ENCODE measurements around the gene MCF2L2. TPM values are rescaled to one million over a fixed set of nuclear protein-coding genes. Genes with fewer than 3 reads are reported as not detected.

Gene MCF2L2
- total and polyA plus RNA-seq, 2 of the 13 experiments (the other 11 are each of a cell fraction or from before 2014, with no cell fraction given), result not detected

- no peak for TF ChIP-seq PAXIP1 (CRISPR knock-in tag; conservative IDR thresholded peaks at IDR 0.05)
Measured at GRCh38 chr3:183220828-183221227, 207.6 kb downstream of the MCF2L2 start (continued).

- intact Hi-C loops (cut with micrococcal nuclease; ENCODE audit: unreplicated experiment), result no loop called here
- Histone ChIP-seq H3K79me2 (ENCODE audit: insufficient read depth, low read length) (no peaks in the 10 kb centered on the region), H3K27ac (ENCODE audit: extremely low read length, insufficient read depth, low read length) (no peak overlapping the region), H4K20me1 (ENCODE audit: insufficient read depth, low read length) (no peaks in the 10 kb centered on the region), H3K4me3 (replicated peaks in 1 of 3; ENCODE audit: insufficient read depth in 1 of 3, low read depth in 2 of 3, low read length in 3 of 3) (no peak overlapping the region), H3K36me3 (replicated peaks in 1 of 2; ENCODE audit: control insufficient read depth in 1 of 2, insufficient read depth in 2 of 2, low read length in 2 of 2) (no peaks in the 10 kb centered on the region), H2AFZ (ENCODE audit: low read length) (no peak overlapping the region), H3K9me3 (ENCODE audit: low read length) (no peaks in the 10 kb centered on the region), H3K27me3 (ENCODE audit: control insufficient read depth in 1 of 2, insufficient read depth in 2 of 2, low read length in 2 of 2) (peaks cover 0 to 37% of the 10 kb centered on the region in 2 experiments; a peak in 2 of 5 replicates), H3K4me2 (ENCODE audit: low read depth, low read length) (no peak overlapping the region), H3K9ac (ENCODE audit: insufficient read depth, low read depth, low read length) (no peak overlapping the region), H3K4me1 (ENCODE audit: insufficient read depth, low read length) (no peaks in the 10 kb centered on the region)
- CTCF ChIA-PET (ENCODE audit: low intra/inter-chr PET ratio, low total read pairs), result no interaction called here
- FAIRE-seq, result no peak
- TF ChIP-seq ZNF772 (CRISPR knock-in tag; IDR thresholded peaks at IDR 0.05) (no peak), HNRNPK (IDR thresholded peaks at IDR 0.05; ENCODE audit: low read depth, low read length, poor library complexity, severe bottlenecking) (no peak), STAT5B (CRISPR knock-in tag; IDR thresholded peaks at IDR 0.05) (no peak), RFX3 (CRISPR knock-in tag; IDR thresholded peaks at IDR 0.05) (no peak), ZNF251 (CRISPR knock-in tag; IDR thresholded peaks at IDR 0.05) (no peak), ZSCAN22 (CRISPR knock-in tag; IDR thresholded peaks at IDR 0.05) (no peak), ZNF724P (CRISPR knock-in tag; IDR thresholded peaks at IDR 0.05; ENCODE audit: borderline replicate concordance) (no peak)
- no peak for ATAC-seq
- POLR2A ChIA-PET, result no interaction called here
- in situ Hi-C loops (cut with HindIII; ENCODE audit: extremely low pct_ligation_motif_present, low pct_unique_long_range_greater_than_20kb), result no loop called here
- no peak for DNase-seq (ENCODE audit: low spot score)
- 44% methylated on average over 2 of the region's 2 CpGs for WGBS (ENCODE audit: low lambda C conversion rate)
- BruUV-seq (replicated peaks), result no TSS peak
Measured at GRCh38 chr3:183218826-183219225, 209.6 kb downstream of the MCF2L2 start.

Measured in HepG2 (cell line).